Measurements from ENCODE around the gene DEGS2.

GRCh38 chr14:100128688-100129087 lies 30.8 kb downstream of the DEGS2 start:
- TF ChIP-seq, protein P1, sequence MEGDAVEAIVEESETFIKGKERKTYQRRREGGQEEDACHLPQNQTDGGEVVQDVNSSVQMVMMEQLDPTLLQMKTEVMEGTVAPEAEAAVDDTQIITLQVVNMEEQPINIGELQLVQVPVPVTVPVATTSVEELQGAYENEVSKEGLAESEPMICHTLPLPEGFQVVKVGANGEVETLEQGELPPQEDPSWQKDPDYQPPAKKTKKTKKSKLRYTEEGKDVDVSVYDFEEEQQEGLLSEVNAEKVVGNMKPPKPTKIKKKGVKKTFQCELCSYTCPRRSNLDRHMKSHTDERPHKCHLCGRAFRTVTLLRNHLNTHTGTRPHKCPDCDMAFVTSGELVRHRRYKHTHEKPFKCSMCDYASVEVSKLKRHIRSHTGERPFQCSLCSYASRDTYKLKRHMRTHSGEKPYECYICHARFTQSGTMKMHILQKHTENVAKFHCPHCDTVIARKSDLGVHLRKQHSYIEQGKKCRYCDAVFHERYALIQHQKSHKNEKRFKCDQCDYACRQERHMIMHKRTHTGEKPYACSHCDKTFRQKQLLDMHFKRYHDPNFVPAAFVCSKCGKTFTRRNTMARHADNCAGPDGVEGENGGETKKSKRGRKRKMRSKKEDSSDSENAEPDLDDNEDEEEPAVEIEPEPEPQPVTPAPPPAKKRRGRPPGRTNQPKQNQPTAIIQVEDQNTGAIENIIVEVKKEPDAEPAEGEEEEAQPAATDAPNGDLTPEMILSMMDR (IDR thresholded peaks at IDR 0.05) = no peak
- TF ChIP-seq REST (IDR thresholded peaks at IDR 0.05) (no peak), RCOR1 (IDR thresholded peaks at IDR 0.05; ENCODE audit: low read depth, low read length) (no peak), EP300 (IDR thresholded peaks at IDR 0.05) (no peak), POLR2A (IDR thresholded peaks at IDR 0.05; ENCODE audit: low read length) (no peak), MAFK (IDR thresholded peaks at IDR 0.05; ENCODE audit: partially characterized antibody) (no peak), SREBF2 (IDR thresholded peaks at IDR 0.05) (no peak), FOSL2 (IDR thresholded peaks at IDR 0.05) (no peak), FOSL2 (CRISPR knock-in tag; IDR thresholded peaks at IDR 0.05) (no peak), ZNF302 (CRISPR knock-in tag; IDR thresholded peaks at IDR 0.05) (no peak), MAX (IDR thresholded peaks at IDR 0.05) (no peak)

Measured in A549 (cell line).